Ammon's horn (tissue), 1 donor: ENCODE results near the gene CACNA2D1.
"Not testable (repeated sequence)": the region's sequence is repeated elsewhere in the genome, so short reads cannot be mapped to it uniquely, and the experiment has no call there.

Experiments
- DNase-seq: peaks from one replicate; pipeline ENCODE4 v3.0.0-alpha.2; 2016; ENCODE audit warnings: low spot score

Gene CACNA2D1

GRCh38 chr7:82166260-82167015 lies 277.1 kb downstream of the CACNA2D1 start:
- DNase-seq, result peak; percentile 68

- peak; percentile 74 for DNase-seq
These were observed 278.8 kb downstream of the CACNA2D1 start for GRCh38 chr7:82164813-82165212.

- no peak for DNase-seq
These were observed 279.2 kb downstream of the CACNA2D1 start for GRCh38 chr7:82164410-82164809.

DNA sequence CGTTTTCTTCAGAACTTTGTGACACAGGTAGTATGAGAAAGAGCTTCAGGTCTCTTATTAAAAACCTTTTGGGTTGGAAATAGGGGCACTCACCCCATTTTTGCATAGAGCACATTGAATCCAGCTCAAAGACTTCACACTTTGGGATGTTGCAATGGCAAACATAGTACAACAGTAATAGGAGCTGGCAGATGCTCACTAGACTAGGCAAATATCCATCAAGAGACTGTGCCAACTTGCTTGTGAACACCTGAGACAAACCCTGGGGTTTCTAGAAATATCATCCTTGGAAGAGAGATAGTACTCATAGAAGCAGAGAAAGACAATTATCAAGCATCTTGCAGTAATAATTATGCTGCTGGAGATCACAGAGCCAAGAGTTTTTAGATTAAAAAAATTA lies 280.0 kb downstream of the CACNA2D1 start:
- no peak for DNase-seq

DNA sequence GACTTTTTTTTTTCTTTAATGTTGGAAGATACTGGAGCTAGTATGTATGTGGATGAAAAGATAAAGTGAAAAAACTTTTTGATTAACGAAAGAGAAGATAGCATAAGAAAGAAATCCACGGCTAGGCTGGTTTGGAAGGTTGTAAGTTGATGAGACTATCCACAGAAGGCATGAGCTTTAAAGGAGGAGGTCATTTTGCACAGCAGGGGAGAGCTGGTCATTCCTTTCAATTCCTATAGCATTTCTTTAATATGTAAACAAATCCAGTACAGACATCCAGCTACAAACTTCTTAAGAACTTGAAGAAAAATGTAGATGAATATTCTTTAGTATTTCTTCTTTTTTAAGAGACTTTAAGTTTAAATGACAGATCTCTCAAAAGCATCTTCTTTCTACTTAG lies 281.3 kb downstream of the CACNA2D1 start:
- no peak for DNase-seq

DNA sequence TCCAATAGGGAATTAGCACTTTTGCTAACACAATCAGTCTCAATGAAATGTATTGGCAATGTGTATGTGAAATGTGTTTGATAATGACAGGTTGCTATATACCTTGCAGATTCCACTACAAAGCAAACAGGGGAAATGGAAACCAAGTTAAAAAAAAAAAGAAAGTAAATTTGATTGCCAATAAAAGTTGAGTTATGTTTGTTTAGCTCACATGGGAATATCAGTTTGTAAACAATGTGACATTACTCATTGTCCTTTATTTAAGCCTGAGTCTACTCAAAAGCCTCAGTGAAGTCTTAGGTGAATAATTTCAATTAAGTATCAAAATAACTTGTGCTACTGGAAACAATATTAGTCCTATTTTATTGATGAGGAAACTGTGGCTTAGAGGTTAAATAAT lies 285.2 kb downstream of the CACNA2D1 start:
- no peak for DNase-seq

- DNase-seq, result no peak
These were observed 286.7 kb downstream of the CACNA2D1 start for GRCh38 chr7:82156893-82157292.

- DNase-seq, result no peak
These were observed 287.4 kb downstream of the CACNA2D1 start for GRCh38 chr7:82156168-82156567.

GRCh38 chr7:82154728-82155127 lies 288.8 kb downstream of the CACNA2D1 start:
- DNase-seq, result no peak

DNA sequence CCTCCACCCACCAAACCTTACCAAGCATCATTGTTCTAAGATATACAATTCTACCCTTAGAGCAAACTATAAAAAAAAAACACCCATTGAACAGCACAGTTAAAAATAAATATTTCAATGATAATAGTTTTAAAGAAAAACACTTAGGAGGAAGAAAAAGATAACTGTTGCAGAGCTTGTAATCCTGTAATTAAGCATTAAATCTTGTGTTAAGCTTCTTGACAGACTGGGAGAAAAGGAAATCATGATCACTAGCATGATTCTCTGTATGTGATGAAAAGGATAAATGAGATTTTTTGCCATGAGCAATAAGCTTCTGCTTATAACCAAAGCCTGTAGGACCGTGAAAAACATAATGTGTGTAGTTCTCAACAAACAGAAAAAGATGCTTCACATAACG lies 289.8 kb downstream of the CACNA2D1 start:
- DNase-seq, result no peak

DNA sequence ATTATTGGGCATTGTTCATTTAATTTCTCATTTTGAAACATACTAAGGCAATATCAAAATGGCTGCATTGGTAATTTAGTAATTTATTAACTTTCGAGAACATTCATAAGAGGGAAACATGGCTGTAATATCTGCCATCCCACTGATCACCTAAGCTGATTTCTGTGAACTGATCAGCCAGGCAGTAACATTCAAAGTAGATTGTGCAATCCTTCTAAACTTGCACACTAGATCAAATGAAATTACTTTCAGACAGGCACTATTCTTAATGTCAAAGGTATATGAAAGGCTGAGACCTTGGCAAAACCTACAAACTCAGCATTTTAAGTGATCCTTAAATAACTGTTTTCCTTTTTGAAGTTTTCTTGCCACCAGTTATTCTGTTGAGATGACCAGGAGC lies 290.7 kb downstream of the CACNA2D1 start:
- no peak for DNase-seq

- DNase-seq, result no peak
These were observed 297.1 kb downstream of the CACNA2D1 start for GRCh38 chr7:82146491-82146890.

DNA sequence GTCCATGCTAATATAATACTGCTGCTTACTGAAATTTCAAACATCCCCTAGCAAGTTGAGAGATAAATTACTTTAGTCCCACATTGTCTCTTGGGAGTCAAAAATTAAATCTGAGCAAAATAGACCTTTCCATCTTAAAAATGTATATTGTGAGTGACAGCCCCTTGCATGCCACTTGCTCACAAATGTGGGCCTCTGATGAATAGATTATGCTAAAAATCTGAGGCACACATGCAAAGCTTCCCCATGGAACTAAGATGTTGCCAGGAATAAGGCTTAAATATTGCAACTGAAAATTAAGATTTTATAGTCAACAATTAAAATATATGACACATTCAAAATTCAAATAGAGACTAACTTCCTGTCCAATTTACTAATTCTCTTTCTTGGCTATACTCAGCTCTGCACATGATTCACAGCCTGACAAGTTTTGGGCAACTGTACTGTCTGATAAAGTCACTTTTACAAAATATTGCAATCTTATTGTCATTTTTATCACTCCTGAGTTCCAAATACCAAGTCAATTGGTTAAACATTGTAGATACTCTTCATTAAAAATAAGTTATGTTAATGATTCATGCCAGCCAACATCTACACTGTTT lies 301.2 kb downstream of the CACNA2D1 start:
- DNase-seq, result no peak

GRCh38 chr7:82141427-82141826 lies 302.1 kb downstream of the CACNA2D1 start:
- DNase-seq, result no peak

- not testable (repeated sequence) for DNase-seq
These were observed 303.0 kb downstream of the CACNA2D1 start for GRCh38 chr7:82140608-82141007.

- no peak for DNase-seq
These were observed 312.4 kb downstream of the CACNA2D1 start for GRCh38 chr7:82131215-82131614.

DNA sequence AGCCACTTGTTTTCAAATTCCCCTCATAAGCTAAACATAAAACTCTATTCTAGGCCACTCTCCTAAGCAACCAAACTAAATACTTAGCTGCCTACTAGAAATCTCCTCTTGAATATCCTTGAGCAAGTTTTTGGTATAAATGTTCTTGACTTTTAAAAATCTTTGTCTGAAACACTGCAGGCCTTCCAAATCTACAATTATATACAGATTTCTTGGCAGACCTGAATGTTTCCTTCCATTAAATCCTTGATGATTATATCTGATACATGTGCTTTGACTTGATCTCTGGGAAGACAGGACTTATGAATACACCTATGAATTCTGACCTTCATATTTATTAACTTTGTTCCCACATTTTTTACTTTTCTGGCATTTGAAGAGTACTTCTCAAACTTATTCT lies 314.5 kb downstream of the CACNA2D1 start:
- DNase-seq, result no peak

DNA sequence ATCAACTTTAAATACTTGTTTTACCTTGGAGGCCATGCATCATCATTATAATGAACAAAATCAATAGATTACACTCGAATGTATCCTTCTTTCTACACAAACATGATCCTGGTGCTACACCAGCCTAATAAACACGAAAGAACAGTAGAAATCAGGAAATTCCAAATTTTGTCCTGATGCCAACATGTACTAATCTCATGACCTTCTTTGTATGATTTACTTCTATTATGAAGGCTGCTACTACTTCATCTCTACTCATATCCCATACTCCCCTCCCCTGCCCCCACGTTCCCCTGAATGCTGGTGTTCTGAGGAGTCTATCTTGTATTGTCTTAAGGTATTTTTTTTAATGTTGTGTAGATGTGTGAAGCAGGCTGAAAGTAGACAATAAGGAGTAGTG lies 315.0 kb downstream of the CACNA2D1 start:
- DNase-seq, result no peak

DNA sequence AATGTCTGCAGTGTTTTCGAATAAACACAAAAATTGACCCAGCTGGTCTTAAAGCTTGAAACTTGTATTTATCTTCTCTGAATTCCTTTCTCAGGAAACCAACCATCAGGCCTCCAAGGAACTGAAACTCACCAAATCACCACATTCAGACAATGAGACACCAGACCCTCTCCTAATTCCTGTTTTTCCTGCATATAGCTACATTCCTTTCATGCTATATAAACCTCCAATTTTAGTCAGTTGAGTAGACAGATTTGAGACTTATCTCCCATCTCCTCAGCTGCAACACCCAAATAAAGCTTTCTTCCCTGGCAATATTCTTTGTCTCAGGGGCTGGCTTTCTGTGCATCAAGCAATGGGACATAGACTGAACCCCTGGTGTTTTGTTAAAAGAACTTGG lies 317.0 kb downstream of the CACNA2D1 start:
- DNase-seq, result no peak

GRCh38 chr7:82124445-82124844 lies 319.1 kb downstream of the CACNA2D1 start:
- DNase-seq, result no peak

DNA sequence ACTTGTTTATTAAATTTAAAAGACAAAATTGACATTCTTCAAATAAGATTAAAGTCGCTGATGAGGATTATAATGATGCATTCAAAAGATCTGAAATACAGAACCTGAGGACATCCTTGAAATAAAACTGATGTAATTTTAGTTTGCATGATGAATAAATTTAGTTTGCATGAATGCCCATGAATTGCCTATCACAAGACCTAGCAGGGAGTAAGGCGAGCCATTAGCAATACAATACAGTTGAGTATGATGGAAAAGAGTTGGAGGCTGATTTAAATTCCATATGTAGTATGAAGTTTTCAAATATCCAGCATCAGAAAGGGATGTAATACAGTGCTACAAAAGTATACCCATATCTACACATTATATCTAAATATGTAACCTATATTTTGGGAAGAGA lies 321.3 kb downstream of the CACNA2D1 start:
- no peak for DNase-seq

- DNase-seq, result no peak
These were observed 329.3 kb downstream of the CACNA2D1 start for GRCh38 chr7:82114237-82114636.

DNA sequence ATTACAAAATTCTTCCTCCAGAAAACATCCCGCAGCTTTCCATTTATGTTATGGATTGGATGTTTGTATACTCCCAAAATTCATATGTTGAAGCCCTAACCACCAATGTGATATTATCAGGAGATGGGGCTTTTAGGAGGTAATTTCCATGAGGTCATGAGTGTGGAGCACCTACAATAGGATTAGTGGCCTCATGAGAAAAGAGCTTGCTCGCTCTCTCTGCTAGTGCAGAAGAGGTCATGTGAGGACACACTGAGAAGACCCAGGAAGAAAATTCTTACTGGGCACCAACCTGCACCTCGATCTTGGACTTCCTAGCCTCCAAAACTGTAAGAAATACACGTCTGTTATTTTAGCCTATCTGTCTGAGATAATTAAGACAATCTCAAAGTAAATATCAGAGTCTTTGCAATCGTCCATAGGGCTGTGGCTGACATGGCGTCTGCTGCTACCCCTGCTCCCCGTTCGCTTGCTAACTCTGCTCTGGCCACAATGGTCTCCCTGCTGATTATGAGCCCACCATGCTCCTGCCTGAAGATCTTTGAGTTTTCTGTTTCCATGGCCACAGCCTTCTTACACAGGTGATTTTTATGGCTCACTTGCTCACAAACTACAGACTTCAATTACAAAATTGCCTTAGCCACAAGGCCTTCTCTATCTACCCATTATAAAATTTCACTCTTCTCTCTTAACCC lies 333.3 kb downstream of the CACNA2D1 start:
- no peak for DNase-seq
